GM12873 (cell line): ENCODE data around the gene FAM114A1.

Source experiments
- CTCF ChIP-seq: IDR thresholded peaks from 2 replicates; pipeline ENCODE4 v1.5.1; 2012; ENCODE audit warnings: low read depth, mild to moderate bottlenecking, moderate library complexity, low read length, control low read depth; ENCODE audit not compliant: insufficient read depth; ENCODE audit errors: missing control alignments

FAM114A1 gene

GRCh38 chr4:38904682-38905081, 37.1 kb downstream of the FAM114A1 start:
- TF ChIP-seq CTCF, result no peak

- TF ChIP-seq CTCF, result no peak
These were observed 38.2 kb downstream of the FAM114A1 start for GRCh38 chr4:38905652-38906385.

- no peak for TF ChIP-seq CTCF
These were observed 40.2 kb downstream of the FAM114A1 start for GRCh38 chr4:38907696-38908270.

- no peak for TF ChIP-seq CTCF
These were observed 41.4 kb downstream of the FAM114A1 start for GRCh38 chr4:38909015-38909414.

DNA sequence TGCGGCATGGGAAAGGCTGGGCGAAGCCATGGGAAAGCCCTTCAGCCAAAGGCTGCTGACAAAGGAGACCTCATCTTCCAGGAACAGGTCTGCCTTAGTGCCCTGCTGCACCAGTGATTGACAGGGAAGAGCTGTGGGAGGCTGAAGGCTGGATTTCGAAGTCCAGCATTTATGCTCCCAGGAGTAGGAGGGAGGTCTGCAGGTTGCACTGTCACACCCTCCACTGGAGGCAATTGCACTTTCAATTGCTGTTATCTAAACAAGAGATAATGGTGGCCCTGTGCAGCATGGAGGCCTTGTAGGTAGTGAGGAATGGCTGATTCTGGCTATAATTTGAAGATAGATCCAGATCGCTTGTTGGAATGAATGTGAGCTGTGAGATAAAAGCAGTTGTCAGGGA, 43.7 kb downstream of the FAM114A1 start:
- no peak for TF ChIP-seq CTCF

GRCh38 chr4:38914854-38915253, 47.2 kb downstream of the FAM114A1 start:
- TF ChIP-seq CTCF, result no peak

DNA sequence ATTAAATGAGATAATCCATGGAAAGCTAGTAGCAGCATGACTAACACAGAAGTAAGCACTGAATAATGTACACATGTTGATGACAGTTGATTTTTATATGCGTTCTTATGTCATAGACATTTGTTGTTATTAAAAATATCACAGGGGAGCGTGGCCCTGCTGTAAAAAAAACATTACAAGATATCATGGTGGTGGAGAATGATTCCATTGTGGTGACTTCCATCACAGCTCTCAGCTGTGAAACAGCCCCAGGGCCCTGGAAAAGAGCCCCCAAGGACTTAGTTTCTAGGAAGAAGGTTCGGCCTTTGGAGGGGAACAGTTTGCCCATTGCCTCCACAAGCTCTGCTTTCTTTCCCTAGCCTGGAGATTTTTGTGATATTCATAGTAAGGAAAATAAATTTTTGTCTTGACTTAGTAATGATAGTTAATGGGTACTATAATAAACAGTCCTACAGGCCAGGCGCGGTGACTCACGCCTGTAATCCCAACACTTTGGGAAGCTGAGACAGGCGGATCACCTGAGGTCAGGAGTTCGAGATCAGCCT, 49.9 kb downstream of the FAM114A1 start:
- no peak for TF ChIP-seq CTCF
